BE2C (cell line): ENCODE data around the gene VIPAS39.

Experiments
- DNase-seq: peaks from one replicate; pipeline ENCODE4 v3.0.0-alpha.2; 2020
- H3K27me3 ChIP-seq: fragments of 250-450 bp; sonication (Bioruptor Pico); 2 replicates; pipeline ENCODE4 v1.5.1; 2020; ENCODE audit warnings: mild to moderate bottlenecking
- H3K36me3 ChIP-seq: fragments of 250-450 bp; sonication (Bioruptor Pico); 2 replicates; pipeline ENCODE4 v1.5.1; 2020; ENCODE audit warnings: mild to moderate bottlenecking
- H3K4me1 ChIP-seq: fragments of 250-450 bp; sonication (Bioruptor Pico); 2 replicates; pipeline ENCODE4 v1.5.1; 2020
- H3K4me3 ChIP-seq: 2 replicates; pipeline ENCODE4 v1.5.1; 2011; ENCODE audit warnings: low read depth, low read length
- H3K9me3 ChIP-seq: fragments of 250-450 bp; sonication (Bioruptor Pico); 2 replicates; pipeline ENCODE4 v1.5.1; 2020
- TF ChIP-seq, protein P1 (sequence below): IDR thresholded peaks from 2 replicates; pipeline ENCODE4 v1.5.1; 2012; ENCODE audit warnings: mild to moderate bottlenecking, low read depth, low read length

The VIPAS39 gene

DNA sequence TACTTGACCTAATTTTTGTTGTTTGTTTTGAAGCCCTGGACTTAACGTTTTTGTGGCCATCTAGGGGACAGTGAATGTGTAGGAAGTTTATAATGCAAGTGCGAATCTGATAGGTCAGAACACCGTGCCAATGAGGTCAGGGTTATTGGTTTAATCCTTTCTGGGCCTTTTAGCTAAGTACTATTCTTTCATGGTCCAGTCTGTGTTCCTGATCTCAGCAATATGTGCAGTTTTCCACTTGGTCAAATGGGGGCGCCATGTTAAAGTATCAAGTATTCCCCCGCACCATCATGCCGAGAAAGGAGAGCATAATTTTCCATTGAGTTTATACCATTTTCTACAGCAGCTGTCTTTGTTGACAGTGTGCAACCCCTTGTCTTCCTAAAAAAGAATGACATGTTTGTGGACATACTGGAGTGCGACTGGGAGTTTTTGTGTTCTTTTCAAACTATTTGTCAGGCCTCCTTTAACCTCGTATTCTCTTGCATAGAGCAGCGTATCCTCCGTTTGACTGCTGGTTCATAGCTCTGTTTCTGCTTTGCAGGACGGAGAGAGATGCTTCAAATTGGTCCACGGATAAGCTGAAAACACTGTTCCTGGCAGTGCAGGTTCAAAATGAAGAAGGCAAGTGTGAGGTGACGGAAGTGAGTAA is 1.8 kb upstream of the VIPAS39 start:
- peak overlapping the region; percentile 95 for H3K4me3 ChIP-seq
- no peaks in the 10 kb centered on the region for H3K27me3 ChIP-seq
- H3K36me3 ChIP-seq = peaks cover 49% of the 10 kb centered on the region
- H3K4me1 ChIP-seq = 0 out of 2 replicates have a peak, but pooled peaks cover 2% of the 10 kb centered on the region
- peak; percentile 74 for DNase-seq
- TF ChIP-seq, protein P1, sequence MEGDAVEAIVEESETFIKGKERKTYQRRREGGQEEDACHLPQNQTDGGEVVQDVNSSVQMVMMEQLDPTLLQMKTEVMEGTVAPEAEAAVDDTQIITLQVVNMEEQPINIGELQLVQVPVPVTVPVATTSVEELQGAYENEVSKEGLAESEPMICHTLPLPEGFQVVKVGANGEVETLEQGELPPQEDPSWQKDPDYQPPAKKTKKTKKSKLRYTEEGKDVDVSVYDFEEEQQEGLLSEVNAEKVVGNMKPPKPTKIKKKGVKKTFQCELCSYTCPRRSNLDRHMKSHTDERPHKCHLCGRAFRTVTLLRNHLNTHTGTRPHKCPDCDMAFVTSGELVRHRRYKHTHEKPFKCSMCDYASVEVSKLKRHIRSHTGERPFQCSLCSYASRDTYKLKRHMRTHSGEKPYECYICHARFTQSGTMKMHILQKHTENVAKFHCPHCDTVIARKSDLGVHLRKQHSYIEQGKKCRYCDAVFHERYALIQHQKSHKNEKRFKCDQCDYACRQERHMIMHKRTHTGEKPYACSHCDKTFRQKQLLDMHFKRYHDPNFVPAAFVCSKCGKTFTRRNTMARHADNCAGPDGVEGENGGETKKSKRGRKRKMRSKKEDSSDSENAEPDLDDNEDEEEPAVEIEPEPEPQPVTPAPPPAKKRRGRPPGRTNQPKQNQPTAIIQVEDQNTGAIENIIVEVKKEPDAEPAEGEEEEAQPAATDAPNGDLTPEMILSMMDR = peak; percentile 83
- no peaks in the 10 kb centered on the region for H3K9me3 ChIP-seq

- H3K36me3 ChIP-seq = peaks cover 41% of the 10 kb centered on the region
- TF ChIP-seq, protein P1 = no peak
- peak overlapping the region; percentile 95 for H3K4me3 ChIP-seq
- H3K9me3 ChIP-seq = no peaks in the 10 kb centered on the region
- no peaks in the 10 kb centered on the region for H3K27me3 ChIP-seq
- H3K4me1 ChIP-seq = 0 out of 2 replicates have a peak, but pooled peaks cover 2% of the 10 kb centered on the region
- peak; percentile 70 for DNase-seq
Measured at GRCh38 chr14:77458249-77458950, 999 bp upstream of the VIPAS39 start.

- Histone ChIP-seq H3K36me3 (peaks cover 29% of the 10 kb centered on the region), H3K27me3 (no peaks in the 10 kb centered on the region), H3K9me3 (no peaks in the 10 kb centered on the region), H3K4me3 (peak overlapping the region; percentile 95), H3K4me1 (0 out of 2 replicates have a peak, but pooled peaks cover 2% of the 10 kb centered on the region)
- TF ChIP-seq, protein P1 = no peak
- DNase-seq = no peak
Measured at GRCh38 chr14:77457115-77457521, 283 bp downstream of the VIPAS39 start.

GRCh38 chr14:77455966-77456640 is 1.3 kb downstream of the VIPAS39 start:
- no peaks in the 10 kb centered on the region for H3K27me3 ChIP-seq
- peaks cover 20% of the 10 kb centered on the region for H3K36me3 ChIP-seq
- H3K9me3 ChIP-seq = no peaks in the 10 kb centered on the region
- H3K4me1 ChIP-seq = 0 out of 2 replicates have a peak, but pooled peaks cover 2% of the 10 kb centered on the region
- no peak for DNase-seq
- H3K4me3 ChIP-seq = peak overlapping the region; percentile 95; the same call in 1 of the 2 replicates
- TF ChIP-seq, protein P1 = no peak

DNA sequence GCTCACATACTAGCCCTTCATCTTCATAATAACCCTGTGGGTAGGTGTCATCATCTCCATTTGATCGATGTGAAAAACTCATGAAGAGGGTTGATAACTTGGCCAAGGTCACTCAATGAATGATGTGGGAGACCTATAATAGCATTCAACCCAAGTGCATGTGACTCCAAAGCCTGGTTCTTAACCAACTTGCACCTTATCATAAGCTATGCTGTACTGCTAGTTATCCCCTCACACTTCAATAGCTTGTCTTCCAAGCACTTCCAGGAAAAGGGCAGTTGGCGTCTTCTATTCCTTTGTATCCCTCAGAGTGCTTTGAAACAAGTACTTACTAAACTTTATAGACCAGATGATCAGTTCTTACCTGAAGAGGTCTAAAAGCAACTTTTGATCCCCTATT is 15.2 kb downstream of the VIPAS39 start:
- H3K9me3 ChIP-seq = no peaks in the 10 kb centered on the region
- no peaks in the 10 kb centered on the region for H3K27me3 ChIP-seq
- H3K4me1 ChIP-seq = no peaks in the 10 kb centered on the region
- DNase-seq = no peak
- H3K36me3 ChIP-seq = peaks cover 12% of the 10 kb centered on the region
- TF ChIP-seq, protein P1 = no peak
- H3K4me3 ChIP-seq = no peak overlapping the region
